HG02938 (cell line): ENCODE results near the gene IGSF5.
"Not testable (repeated sequence)": the region's sequence is repeated elsewhere in the genome, so short reads cannot be mapped to it uniquely, and the experiment has no call there.

Experiments used
- ATAC-seq: cut with Tn5 transposase; IDR thresholded peaks from one replicate; pipeline ENCODE4 v1.9.1; 2021; ENCODE audit warnings: mild to moderate bottlenecking, moderate library complexity; ENCODE audit not compliant: unreplicated experiment

The IGSF5 gene

GRCh38 chr21:39744883-39745282, at the start of gene IGSF5:
IGSF5 (plus strand) TSS chr21:39745183; CDS start chr21:39745510, 327 bp downstream.
- not testable (repeated sequence) for ATAC-seq

DNA sequence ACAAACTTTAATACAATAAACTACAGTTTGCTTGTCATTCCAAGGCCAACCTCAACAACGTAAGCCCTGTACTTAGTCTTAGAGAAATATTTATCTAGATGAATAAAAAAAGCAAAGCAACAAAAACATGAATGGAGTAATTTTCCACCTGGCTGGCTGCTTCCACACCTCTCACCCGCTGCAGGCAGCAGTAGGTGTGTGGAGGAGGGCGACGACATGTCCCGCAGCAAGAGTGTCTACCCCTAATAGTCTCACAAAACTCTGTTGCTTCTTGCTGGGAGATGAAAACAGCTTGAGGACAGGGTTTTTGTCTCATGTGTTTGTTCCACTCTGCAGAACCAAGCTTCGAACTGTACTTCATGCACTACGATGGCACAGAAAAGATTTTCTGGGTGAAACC, 48.8 kb upstream of the IGSF5 start:
- no peak for ATAC-seq

DNA sequence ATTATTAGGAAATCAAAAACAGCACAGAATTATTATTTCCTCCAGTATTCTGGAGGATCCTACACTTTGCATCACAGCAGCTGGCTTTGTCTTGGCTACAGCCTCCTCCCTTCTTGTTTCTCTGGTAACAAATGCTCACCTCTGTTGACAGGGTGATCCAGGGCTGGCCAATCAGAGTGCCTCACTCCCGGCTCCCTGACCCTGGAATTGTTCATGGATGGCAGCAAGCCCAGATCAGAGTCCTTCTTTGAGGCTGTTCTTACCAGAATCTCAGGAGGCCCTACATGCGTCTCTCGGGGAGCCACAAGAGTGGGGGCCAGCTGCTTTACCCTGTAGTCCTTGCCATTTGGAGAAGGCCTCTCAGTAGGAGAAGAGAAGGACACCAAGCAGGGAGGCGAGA, 48.4 kb upstream of the IGSF5 start:
- no peak for ATAC-seq

GRCh38 chr21:39700318-39700717, 44.7 kb upstream of the IGSF5 start:
- no peak for ATAC-seq

GRCh38 chr21:39703578-39703977, 41.4 kb upstream of the IGSF5 start:
- ATAC-seq, result no peak

- ATAC-seq, result no peak
Measured at GRCh38 chr21:39705849-39706248, 39.1 kb upstream of the IGSF5 start.

- ATAC-seq, result no peak
Measured at GRCh38 chr21:39707316-39707715, 37.7 kb upstream of the IGSF5 start.

DNA sequence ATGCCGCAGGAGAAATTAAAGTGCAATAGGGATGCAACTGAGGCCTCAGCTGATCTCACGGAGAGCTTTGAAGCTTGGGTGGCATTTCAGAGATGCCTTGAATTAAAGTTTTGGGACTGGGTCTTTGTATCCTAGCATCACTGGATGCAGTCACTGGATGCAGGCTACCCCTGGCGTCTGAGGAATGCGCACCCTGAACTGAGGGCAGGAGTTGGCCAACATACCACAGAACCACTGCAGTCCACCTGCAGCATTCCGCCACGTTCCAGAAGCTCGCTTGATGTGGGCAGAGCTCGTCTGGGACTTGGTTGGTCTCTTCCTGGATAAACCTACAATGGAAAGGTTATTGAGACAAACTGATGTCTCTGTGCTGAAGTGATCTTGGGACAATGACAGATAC, 34.1 kb upstream of the IGSF5 start:
- ATAC-seq, result no peak

DNA sequence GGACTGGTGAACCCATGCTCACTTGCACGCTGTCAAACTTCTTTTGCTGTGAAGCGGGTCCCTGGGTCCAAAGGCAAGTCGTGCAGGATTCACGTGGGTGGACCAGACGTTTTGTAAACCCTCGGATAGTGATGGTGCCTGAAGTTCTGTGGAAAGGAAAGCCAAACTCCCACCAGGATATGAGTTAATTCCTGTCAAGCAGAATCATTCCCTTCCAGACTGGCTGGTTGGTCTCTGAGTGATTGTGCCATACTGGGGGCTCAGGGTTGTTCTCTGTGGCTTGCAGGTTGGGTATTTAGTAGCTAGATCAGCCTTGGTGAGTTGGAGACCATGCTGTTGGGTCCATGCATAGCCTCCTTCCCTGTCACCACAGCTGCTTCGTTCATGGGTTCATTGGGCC, 32.7 kb upstream of the IGSF5 start:
- ATAC-seq, result no peak

- ATAC-seq, result no peak
Measured at GRCh38 chr21:39712976-39713375, 32.0 kb upstream of the IGSF5 start.

GRCh38 chr21:39713905-39714304, 31.1 kb upstream of the IGSF5 start:
- ATAC-seq, result no peak

DNA sequence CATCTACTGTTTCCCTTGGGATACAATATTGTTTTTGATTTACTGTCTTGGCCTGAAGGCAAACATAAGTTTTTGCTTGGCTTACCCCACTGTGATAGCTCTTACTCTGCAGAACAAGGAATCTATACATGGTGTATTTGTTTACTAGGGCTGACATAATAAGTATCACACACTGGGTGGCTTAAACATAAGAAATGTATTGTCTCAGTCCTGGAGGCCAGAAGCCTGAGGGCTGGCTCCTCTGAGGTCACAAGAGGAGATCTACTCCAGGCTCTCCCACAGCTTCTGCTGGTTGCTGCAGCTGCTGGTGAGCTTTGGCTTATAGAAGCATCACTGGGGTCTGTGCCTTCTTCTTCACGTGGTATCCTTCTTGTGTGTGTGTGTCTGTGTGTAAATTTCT, 30.7 kb upstream of the IGSF5 start:
- ATAC-seq, result no peak

GRCh38 chr21:39715804-39716397, 29.1 kb upstream of the IGSF5 start:
- no peak for ATAC-seq

DNA sequence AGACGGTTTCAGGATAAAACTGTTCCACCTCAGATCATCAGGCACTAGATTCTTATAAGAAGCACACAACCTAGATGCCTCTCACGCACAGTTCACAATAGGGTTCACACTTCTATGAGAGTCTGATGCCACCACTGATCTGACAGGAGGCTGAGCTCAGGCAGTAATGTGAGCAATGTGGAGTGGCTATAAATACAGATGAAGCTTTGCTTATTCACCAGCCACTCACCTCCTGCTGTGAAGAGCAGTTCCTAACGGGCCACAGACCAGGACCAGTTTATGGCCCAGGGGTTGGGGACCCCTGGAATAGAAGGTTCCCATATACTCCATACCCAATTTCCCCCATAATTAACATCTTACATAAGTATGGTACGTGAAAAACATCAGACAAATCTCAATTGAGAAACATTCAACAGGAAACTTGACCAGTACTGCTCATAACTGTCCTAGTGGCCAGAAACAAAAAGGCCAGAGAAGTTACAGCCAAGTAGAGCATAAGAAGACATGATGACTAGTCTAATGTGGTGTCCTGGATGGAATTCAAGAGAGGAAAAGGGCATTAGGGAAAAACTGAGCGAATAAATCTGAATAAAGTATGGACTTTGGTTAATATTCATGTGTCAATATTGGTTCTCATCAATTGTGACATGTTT, 24.7 kb upstream of the IGSF5 start:
- no peak for ATAC-seq

GRCh38 chr21:39721885-39722284, 23.1 kb upstream of the IGSF5 start:
- ATAC-seq, result no peak

DNA sequence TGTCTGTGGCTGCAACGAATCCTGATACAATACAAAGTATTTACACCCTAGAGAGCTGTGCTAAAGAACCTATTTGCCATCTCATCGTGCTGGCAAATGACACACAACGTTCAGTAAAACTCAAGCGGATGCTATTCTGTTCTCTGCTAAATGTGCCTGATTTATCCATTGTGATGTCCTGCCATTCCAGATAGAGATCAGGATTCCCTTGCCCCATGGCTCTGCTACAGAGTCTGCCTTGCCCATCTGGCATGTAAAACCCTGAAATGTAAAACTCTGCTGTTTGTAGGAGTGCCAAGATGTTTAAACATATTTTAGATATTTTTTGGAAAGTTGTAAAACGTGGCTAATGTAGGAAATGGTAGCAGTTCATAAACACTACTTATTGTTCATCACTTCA, 20.0 kb upstream of the IGSF5 start:
- no peak for ATAC-seq

DNA sequence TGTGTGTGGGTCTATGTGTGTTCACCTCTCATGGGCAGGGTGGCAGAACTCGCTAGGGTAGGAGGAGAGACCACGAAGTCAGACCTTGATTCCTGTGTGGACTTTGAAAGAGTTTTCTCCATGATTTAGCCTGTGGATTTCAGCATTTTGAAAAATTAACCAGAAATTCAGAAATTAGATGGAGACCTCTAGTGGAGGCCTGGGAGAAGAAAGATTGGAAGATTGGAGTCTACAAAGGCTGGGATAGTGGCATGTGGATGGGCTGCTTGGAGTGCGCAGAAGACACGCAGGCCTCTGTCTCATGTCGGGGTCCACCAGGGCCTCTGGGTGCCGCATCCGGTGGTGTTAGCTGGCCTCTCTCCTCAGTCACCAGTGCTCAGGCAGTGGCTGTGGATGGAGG, 18.9 kb upstream of the IGSF5 start:
- no peak for ATAC-seq

DNA sequence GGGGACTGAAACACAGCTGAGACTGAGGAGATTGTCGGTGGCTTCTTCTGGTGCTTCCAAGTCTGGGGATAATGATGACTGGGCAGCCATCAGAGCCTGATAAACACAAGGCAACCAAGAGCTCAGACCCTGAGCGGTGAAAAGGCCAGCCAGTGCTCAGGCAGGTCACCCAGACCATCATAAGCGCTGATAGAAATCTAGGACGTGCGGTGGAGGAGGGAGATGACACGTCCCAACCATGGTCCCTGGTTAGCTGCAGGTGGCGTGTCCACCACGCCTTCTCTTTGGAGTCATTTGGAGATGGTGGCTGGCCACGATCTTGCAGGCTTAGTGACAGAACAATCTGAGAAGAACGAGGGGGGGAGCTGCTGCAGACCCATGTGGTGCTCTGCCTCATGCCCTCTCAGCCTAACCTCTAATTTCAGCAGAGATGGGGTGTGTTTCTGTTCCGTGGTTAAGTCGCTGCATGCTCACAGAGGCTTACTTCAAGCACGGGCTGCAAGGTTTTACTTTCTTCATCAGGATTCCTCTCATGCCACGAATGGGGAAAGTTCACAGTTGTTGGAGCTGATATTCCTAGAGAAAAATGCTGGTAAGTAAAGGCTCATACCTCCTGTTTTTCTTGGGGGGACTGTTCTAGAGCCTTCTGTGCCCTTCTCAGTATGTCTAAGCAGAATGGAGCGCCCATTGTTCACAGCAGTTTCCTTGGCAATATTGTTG, 17.4 kb upstream of the IGSF5 start:
- no peak for ATAC-seq

- ATAC-seq, result no peak
Measured at GRCh38 chr21:39728341-39728740, 16.6 kb upstream of the IGSF5 start.

DNA sequence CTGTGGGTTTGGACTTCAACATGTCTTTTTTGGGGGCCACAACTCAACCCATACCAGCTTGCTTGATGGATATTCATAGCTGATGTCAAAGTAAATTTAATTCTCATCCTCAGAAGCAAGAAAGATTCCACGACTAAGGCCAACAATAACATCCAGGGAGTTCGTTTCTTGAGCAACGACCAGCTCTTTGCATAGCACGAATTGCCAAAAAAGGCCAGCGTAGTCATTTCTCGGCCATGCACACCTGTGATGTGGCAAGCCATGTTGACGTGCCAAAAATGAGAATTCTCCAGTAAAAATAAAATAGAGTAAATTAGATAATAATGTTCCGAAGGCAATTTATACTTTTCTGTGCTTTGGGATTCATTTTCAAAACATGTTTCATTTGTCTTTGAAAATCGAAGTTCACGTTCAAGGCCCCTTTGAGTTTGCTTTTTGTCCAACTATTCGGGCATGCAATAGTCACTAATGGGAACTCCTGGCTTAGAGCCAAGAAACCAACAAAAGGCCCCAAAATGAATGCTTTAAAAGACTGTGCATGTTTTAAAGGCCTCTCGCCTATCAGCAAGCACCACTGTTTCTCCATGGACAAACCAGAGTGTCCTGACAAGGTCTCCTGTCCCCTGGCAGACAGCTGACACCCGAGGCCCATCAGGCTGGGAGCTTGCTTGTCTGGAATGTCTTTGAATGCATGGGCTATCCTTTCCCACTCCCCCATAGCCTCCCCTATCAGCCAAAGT, 14.4 kb upstream of the IGSF5 start:
- no peak for ATAC-seq

DNA sequence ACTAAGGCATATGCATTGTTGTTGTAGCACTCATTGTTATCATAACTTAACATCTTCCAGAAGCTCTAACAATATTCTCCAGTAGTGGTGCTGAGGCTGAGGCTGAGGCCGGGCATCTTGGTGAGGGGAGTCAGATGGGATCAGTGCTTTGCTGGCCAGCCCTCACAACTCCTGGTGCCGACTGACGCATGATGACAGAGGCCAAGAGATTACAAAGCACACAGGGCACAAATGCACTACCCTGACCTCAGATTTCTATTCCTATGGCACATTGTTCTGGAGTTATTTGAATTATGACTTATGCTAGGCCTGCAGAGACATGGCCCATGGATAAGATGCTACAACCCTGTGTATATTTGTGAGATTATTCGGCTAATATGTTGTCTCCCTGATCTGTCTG, 8.3 kb upstream of the IGSF5 start:
- no peak for ATAC-seq
